MM.1S (cell line): ENCODE measurements around the gene BMP7.

Experiments used
- DNase-seq: peaks from one replicate; pipeline ENCODE4 v3.0.0-alpha.2; 2015
- H2AFZ ChIP-seq: fragments of 300-600 bp; sonication (generic); 2 replicates; pipeline ENCODE4 v1.6.0; 2016; ENCODE audit warnings: antibody characterized with exemption, low read length
- H3F3A ChIP-seq: fragments of 300-600 bp; sonication (generic); 2 replicates; pipeline ENCODE4 v1.6.1; 2016; ENCODE audit warnings: mild to moderate bottlenecking, antibody characterized with exemption, low read length, moderate library complexity, mixed read lengths; ENCODE audit not compliant: insufficient read depth
- H3K27ac ChIP-seq: fragments of 300-600 bp; sonication (generic); 2 replicates; pipeline ENCODE4 v1.5.1; 2016; ENCODE audit warnings: mild to moderate bottlenecking, low read length
- H3K27me3 ChIP-seq: fragments of 300-600 bp; sonication (generic); replicated peaks from 2 replicates; pipeline ENCODE4 v1.6.0; 2016; ENCODE audit warnings: low read length; ENCODE audit not compliant: insufficient read depth
- H3K36me3 ChIP-seq: fragments of 300-600 bp; sonication (generic); replicated peaks from 2 replicates; pipeline ENCODE4 v1.6.1; 2016; ENCODE audit warnings: mild to moderate bottlenecking, low read length, mixed read lengths; ENCODE audit not compliant: insufficient read depth
- H3K4me1 ChIP-seq: fragments of 300-600 bp; sonication (generic); 2 replicates; pipeline ENCODE4 v1.6.1; 2016; ENCODE audit warnings: low read length, mixed read lengths
- H3K4me2 ChIP-seq: fragments of 300-600 bp; sonication (generic); 2 replicates; pipeline ENCODE4 v1.6.0; 2016; ENCODE audit warnings: low read depth, low read length
- H3K4me3 ChIP-seq: fragments of 300-600 bp; sonication (generic); 2 replicates; pipeline ENCODE4 v1.5.1; 2016; ENCODE audit warnings: low read length, mixed read lengths
- H3K79me2 ChIP-seq: fragments of 300-600 bp; sonication (generic); 2 replicates; pipeline ENCODE4 v1.6.1; 2016; ENCODE audit warnings: mixed run types, low read length, mixed read lengths
- H3K9ac ChIP-seq: fragments of 300-600 bp; sonication (generic); 2 replicates; pipeline ENCODE4 v1.6.1; 2016; ENCODE audit warnings: low read length, mixed read lengths
- H3K9me2 ChIP-seq: fragments of 300-600 bp; sonication (generic); replicated peaks from 2 replicates; pipeline ENCODE4 v1.6.1; 2016; ENCODE audit warnings: mild to moderate bottlenecking, low read length, mixed read lengths; ENCODE audit not compliant: insufficient read depth
- H3K9me3 ChIP-seq: fragments of 300-600 bp; sonication (generic); replicated peaks from 2 replicates; pipeline ENCODE4 v1.6.1; 2016; ENCODE audit warnings: mild to moderate bottlenecking, low read length, mixed read lengths; ENCODE audit not compliant: insufficient read depth
- H4K20me1 ChIP-seq: fragments of 300-600 bp; sonication (generic); 2 replicates; pipeline ENCODE4 v1.6.1; 2016; ENCODE audit warnings: mild to moderate bottlenecking, low read length, moderate library complexity, mixed read lengths; ENCODE audit not compliant: insufficient read depth
- EZH2 ChIP-seq: fragments of 300-600 bp; sonication (generic); optimal IDR thresholded peaks from 2 replicates; pipeline ENCODE3; 2017; ENCODE audit warnings: low read depth, mild to moderate bottlenecking, antibody characterized with exemption, low read length, mixed read lengths
- EZH2phosphoT487 ChIP-seq: fragments of 300-600 bp; sonication (generic); IDR thresholded peaks from 2 replicates; pipeline ENCODE4 v1.6.1; 2018; ENCODE audit warnings: antibody characterized with exemption, low read length
- TF ChIP-seq, protein P1 (sequence below): fragments of 300-600 bp; sonication (generic); IDR thresholded peaks from 2 replicates; pipeline ENCODE4 v1.5.1; 2016; ENCODE audit warnings: antibody characterized with exemption, low read length, mixed read lengths

BMP7 gene

DNA sequence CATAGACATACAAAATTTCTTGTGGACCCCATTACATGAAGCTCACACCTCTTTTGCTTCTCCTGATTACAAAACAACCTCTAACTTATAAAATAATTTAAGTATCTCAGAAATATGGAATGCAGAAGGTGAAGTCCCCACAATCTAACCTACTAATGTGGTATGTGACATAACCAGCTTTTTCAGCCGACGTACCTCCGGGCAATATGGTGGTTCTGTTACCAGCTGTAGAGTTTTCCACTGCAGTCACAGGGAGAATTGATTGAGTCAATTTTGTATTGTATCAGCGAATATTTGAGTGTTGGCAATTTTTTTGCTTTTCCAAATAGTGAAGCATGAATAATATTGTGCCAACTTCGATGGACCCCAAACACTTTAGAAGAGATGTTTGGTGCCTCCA lies 47.5 kb upstream of the BMP7 start:
- Histone ChIP-seq H3K36me3 (no peaks in the 10 kb centered on the region), H3K4me1 (no peaks in the 10 kb centered on the region), H3K4me3 (no peak overlapping the region), H3K27ac (no peak overlapping the region), H3K79me2 (no peaks in the 10 kb centered on the region), H2AFZ (no peak overlapping the region), H3K4me2 (no peak overlapping the region), H3K9me2 (no peaks in the 10 kb centered on the region), H4K20me1 (no peaks in the 10 kb centered on the region), H3K27me3 (peaks cover 19% of the 10 kb centered on the region), H3K9ac (no peak overlapping the region), H3F3A (no peaks in the 10 kb centered on the region), H3K9me3 (no peaks in the 10 kb centered on the region)
- no peak for TF ChIP-seq EZH2phosphoT487
- TF ChIP-seq EZH2 = no peak
- TF ChIP-seq, protein P1, sequence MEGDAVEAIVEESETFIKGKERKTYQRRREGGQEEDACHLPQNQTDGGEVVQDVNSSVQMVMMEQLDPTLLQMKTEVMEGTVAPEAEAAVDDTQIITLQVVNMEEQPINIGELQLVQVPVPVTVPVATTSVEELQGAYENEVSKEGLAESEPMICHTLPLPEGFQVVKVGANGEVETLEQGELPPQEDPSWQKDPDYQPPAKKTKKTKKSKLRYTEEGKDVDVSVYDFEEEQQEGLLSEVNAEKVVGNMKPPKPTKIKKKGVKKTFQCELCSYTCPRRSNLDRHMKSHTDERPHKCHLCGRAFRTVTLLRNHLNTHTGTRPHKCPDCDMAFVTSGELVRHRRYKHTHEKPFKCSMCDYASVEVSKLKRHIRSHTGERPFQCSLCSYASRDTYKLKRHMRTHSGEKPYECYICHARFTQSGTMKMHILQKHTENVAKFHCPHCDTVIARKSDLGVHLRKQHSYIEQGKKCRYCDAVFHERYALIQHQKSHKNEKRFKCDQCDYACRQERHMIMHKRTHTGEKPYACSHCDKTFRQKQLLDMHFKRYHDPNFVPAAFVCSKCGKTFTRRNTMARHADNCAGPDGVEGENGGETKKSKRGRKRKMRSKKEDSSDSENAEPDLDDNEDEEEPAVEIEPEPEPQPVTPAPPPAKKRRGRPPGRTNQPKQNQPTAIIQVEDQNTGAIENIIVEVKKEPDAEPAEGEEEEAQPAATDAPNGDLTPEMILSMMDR = no peak
- no peak for DNase-seq

DNA sequence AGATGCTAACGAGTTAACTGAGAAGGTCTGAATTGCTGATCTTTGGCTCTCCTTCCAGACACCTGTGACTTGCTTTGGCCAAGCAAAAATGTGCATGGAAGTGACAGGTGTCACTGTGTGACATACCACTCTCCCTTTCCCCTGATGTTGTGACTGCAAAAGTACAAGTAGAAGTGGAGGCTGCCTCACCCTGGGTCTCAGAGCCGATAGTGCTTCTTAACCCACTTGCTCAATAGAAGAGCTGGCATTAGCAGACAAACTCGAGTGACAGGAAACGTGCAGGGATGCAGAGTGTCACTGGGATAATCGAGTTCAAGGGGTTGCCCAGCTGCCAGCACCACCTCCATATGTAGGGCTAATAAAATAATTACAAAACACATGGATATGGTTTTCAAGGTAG lies 46.8 kb upstream of the BMP7 start:
- no peak overlapping the region for H3K4me2 ChIP-seq
- no peak overlapping the region for H3K27ac ChIP-seq
- H3K9me3 ChIP-seq = no peaks in the 10 kb centered on the region
- no peaks in the 10 kb centered on the region for H3K79me2 ChIP-seq
- H3K9me2 ChIP-seq = no peaks in the 10 kb centered on the region
- TF ChIP-seq EZH2phosphoT487 (no peak), EZH2 (no peak)
- TF ChIP-seq, protein P1 = no peak
- H3K4me1 ChIP-seq = no peaks in the 10 kb centered on the region
- DNase-seq = no peak
- peaks cover 19% of the 10 kb centered on the region for H3K27me3 ChIP-seq
- no peak overlapping the region for H3K4me3 ChIP-seq
- H3K9ac ChIP-seq = no peak overlapping the region
- no peaks in the 10 kb centered on the region for H3K36me3 ChIP-seq
- no peaks in the 10 kb centered on the region for H4K20me1 ChIP-seq
- H3F3A ChIP-seq = no peaks in the 10 kb centered on the region
- H2AFZ ChIP-seq = no peak overlapping the region

- Histone ChIP-seq H3K9me2 (no peaks in the 10 kb centered on the region), H3K27ac (no peak overlapping the region), H4K20me1 (no peaks in the 10 kb centered on the region), H3K4me1 (no peaks in the 10 kb centered on the region), H3K4me2 (no peak overlapping the region), H3F3A (no peaks in the 10 kb centered on the region), H3K9me3 (no peaks in the 10 kb centered on the region), H3K27me3 (peaks cover 19% of the 10 kb centered on the region), H3K4me3 (no peak overlapping the region), H2AFZ (no peak overlapping the region), H3K79me2 (no peaks in the 10 kb centered on the region), H3K9ac (no peak overlapping the region), H3K36me3 (no peaks in the 10 kb centered on the region)
- TF ChIP-seq EZH2 (no peak), EZH2phosphoT487 (no peak)
- TF ChIP-seq, protein P1 = no peak
- DNase-seq = no peak
These were observed 45.7 kb upstream of the BMP7 start for GRCh38 chr20:57312138-57312537.
